ENCODE measurements around the gene BTG2. TPM values are rescaled to one million over a fixed set of nuclear protein-coding genes. Genes with fewer than 3 reads are reported as not detected.
"Not testable (repeated sequence)": the region's sequence is repeated elsewhere in the genome, so short reads cannot be mapped to it uniquely, and the experiment has no call there.

Gene BTG2
- total RNA-seq, 1 donor from 2014 or later, result 32.4 TPM

DNA sequence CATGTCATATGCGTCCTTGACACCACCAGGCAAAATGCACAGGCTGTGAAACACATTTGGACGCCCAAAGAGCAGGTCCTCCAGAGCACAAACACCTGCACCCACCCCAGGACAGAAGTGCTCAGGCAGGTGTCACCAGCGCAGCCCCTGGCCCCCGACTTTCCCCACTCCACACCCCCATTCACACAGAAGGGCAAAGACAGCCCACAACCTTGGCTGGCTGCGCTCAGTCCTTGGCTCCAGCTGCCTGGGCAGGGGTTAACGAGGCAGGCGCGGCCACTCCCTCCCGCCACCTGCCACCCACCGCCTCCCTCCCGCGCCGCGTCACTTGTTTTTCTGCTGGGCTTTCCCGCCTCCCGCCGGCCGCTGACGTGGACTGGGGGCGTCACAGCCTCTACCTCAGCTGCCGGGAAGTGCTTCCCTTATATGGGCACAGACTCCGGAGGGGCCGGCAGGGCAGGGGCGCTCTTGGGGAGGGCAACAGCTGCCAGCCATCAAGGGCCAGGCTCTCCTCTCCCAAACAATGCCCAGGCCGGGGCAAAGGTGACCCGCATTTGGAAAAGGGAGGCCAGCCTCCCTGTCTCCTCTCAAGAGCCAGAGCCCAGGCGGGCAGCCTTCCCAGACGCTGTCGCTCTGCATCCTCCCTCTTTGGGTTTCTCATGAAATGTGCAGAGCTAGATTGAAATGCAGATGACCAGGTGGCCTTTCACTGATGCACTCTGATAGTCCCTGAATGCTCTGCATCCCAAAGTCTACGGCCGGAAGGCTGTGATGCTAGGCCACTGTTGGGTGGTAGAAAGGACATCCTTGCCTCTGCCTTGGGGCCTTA, 14.8 kb upstream of the BTG2 start:
- peak overlapping the region; percentile 94 for H3K27ac ChIP-seq (ENCODE audit: low read depth, low read length)
- H3K36me3 ChIP-seq (ENCODE audit: control insufficient read depth in 3 of 3, insufficient read depth in 3 of 3, low read length in 3 of 3), result no peaks in the 10 kb centered on the region
- no peaks in the 10 kb centered on the region for H3K9me3 ChIP-seq (ENCODE audit: control insufficient read depth in 3 of 3, low read length in 3 of 3)
- peak overlapping the region; percentile 57 to 67 (median 64) for H3K4me3 ChIP-seq (ENCODE audit: low read length in 3 of 3)
- H3K27me3 ChIP-seq (ENCODE audit: control insufficient read depth in 3 of 3, insufficient read depth in 3 of 3, low read length in 3 of 3), result no peaks in the 10 kb centered on the region
- peak overlapping the region; percentile 82 to 89 (median 86) for H3K9ac ChIP-seq (ENCODE audit: low read depth in 1 of 3, low read length in 3 of 3)
- peaks cover 53 to 58% (median 57%) of the 10 kb centered on the region in 3 donors for H3K4me1 ChIP-seq (ENCODE audit: control insufficient read depth in 3 of 3, insufficient read depth in 3 of 3, low read length in 3 of 3)

DNA sequence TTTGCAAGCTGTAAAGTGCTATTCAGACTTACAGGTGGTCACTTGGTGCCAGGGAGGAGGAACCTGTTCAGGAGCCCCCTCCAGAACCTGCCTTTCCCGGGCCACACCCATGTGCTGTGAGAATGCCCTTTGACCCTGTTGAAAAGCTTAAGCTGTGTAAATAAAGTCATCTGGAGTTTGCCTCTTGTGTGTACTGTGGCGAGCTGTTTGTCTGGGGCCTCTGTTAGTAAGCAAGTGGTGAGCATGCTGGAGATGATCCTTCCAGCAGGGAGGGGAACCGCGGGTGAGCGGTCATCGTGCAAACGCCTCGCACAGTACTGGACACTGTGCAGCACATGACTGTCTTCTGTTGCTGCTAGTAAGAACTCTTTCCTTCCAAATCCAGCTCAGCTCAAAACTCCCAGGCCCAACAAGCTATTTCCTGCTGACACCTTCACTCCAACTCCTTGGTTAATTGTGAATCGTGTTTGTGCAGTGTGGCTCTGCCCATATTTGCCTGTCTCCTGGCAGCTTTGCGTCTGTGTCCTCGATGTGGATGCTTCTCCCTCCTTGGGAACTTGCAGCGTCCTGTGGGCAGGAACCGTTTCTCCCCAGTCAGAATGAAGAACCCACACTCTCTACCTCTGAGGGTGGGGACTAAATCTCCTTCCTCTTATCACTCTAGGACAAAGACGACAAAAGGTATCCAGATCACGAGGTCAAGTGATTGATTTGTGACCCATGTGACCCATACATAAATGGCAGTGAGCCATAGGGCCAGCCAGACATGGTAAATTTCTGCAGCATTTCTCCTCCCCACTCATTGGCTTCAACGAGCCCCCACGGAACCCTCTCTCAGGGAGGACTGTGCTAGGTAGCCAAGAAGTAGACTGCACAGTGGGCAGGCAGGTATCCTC, 13.9 kb upstream of the BTG2 start:
- peak overlapping the region; percentile 69 to 82 (median 80) for H3K9ac ChIP-seq (ENCODE audit: low read depth in 1 of 3, low read length in 3 of 3)
- H3K4me3 ChIP-seq (ENCODE audit: low read length in 3 of 3), result peak overlapping the region in 2 of 3 donors; percentile 49 to 64
- H3K4me1 ChIP-seq (ENCODE audit: control insufficient read depth in 3 of 3, insufficient read depth in 3 of 3, low read length in 3 of 3), result peaks cover 47 to 51% (median 49%) of the 10 kb centered on the region in 3 donors

GRCh38 chr1:203295796-203296195, 9.5 kb upstream of the BTG2 start:
- Histone ChIP-seq H3K27ac (ENCODE audit: low read depth, low read length) (no peak overlapping the region), H3K36me3 (ENCODE audit: control insufficient read depth in 3 of 3, insufficient read depth in 3 of 3, low read length in 3 of 3) (no peaks in the 10 kb centered on the region), H3K27me3 (ENCODE audit: control insufficient read depth in 3 of 3, insufficient read depth in 3 of 3, low read length in 3 of 3) (no peaks in the 10 kb centered on the region), H3K9me3 (ENCODE audit: control insufficient read depth in 3 of 3, low read length in 3 of 3) (no peaks in the 10 kb centered on the region), H3K9ac (ENCODE audit: low read depth in 1 of 3, low read length in 3 of 3) (no peak overlapping the region), H3K4me1 (ENCODE audit: control insufficient read depth in 3 of 3, insufficient read depth in 3 of 3, low read length in 3 of 3) (peaks cover 14 to 21% (median 15%) of the 10 kb centered on the region in 3 donors), H3K4me3 (ENCODE audit: low read length in 3 of 3) (no peak overlapping the region)

More for the DNA sequence above, 13.9 kb upstream of the BTG2 start:
- H3K36me3 ChIP-seq (ENCODE audit: control insufficient read depth in 3 of 3, insufficient read depth in 3 of 3, low read length in 3 of 3), result no peaks in the 10 kb centered on the region
- H3K27me3 ChIP-seq (ENCODE audit: control insufficient read depth in 3 of 3, insufficient read depth in 3 of 3, low read length in 3 of 3), result no peaks in the 10 kb centered on the region
- no peaks in the 10 kb centered on the region for H3K9me3 ChIP-seq (ENCODE audit: control insufficient read depth in 3 of 3, low read length in 3 of 3)
- peak overlapping the region; percentile 94 for H3K27ac ChIP-seq (ENCODE audit: low read depth, low read length)

DNA sequence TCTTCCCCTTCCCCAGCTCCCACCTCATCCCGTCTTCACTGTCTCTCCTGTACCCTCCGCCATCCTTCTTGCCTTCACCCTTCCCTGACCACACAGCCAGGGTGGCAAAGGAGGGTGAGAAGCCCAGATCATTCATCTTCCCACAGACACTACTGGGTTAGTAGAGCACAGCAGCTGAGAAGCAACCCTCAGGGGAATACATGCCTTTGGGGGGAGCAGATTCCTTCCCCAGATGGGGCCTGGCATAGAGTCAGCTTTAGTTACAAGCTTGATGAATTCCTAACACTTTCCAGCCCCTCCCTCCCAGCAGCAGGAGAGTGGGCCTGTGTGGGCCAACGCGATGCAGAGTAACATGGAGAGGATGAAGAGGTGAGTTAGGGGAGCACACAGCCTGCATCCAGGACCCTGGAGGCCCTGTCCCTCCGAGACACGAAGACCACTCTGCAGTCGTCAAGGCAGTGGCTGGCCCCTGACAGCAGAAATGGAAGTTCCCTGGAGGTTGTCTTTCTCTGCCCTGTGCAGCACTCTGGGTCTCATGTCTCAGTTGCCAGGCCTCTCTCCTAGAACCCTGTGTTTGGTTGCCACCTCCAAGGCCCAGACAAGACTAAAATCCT, 8.8 kb upstream of the BTG2 start:
- Histone ChIP-seq H3K27ac (ENCODE audit: low read depth, low read length) (no peak overlapping the region), H3K9ac (ENCODE audit: low read depth in 1 of 3, low read length in 3 of 3) (no peak overlapping the region), H3K4me1 (ENCODE audit: control insufficient read depth in 3 of 3, insufficient read depth in 3 of 3, low read length in 3 of 3) (peaks cover 6 to 13% (median 7%) of the 10 kb centered on the region in 3 donors), H3K9me3 (ENCODE audit: control insufficient read depth in 3 of 3, low read length in 3 of 3) (no peaks in the 10 kb centered on the region), H3K36me3 (ENCODE audit: control insufficient read depth in 3 of 3, insufficient read depth in 3 of 3, low read length in 3 of 3) (no peaks in the 10 kb centered on the region), H3K4me3 (ENCODE audit: low read length in 3 of 3) (no peak overlapping the region), H3K27me3 (ENCODE audit: control insufficient read depth in 3 of 3, insufficient read depth in 3 of 3, low read length in 3 of 3) (no peaks in the 10 kb centered on the region)

DNA sequence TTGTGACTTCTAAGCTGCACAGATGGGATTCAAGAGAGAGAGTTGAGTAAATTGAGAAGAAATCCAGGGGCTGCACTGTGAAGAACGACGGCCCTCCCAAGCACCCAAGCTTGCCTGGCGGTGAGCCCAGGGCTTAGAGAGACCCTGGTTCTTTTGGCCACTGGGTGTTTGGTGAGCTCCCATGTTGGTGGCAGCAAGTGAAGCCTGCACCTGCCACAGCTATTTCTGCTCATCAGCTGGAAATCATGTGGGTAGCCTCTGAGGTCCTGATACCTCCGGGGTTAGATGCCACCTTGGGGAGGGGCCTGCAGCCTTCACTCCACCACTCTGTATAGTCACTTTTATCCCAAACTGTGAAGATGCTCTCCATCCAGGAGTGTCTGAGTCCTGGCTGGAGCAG, 6.2 kb upstream of the BTG2 start:
- Histone ChIP-seq H3K9ac (ENCODE audit: low read depth in 1 of 3, low read length in 3 of 3) (no peak overlapping the region), H3K4me3 (ENCODE audit: low read length in 3 of 3) (no peak overlapping the region), H3K36me3 (ENCODE audit: control insufficient read depth in 3 of 3, insufficient read depth in 3 of 3, low read length in 3 of 3) (no peaks in the 10 kb centered on the region), H3K27me3 (ENCODE audit: control insufficient read depth in 3 of 3, insufficient read depth in 3 of 3, low read length in 3 of 3) (no peaks in the 10 kb centered on the region), H3K4me1 (ENCODE audit: control insufficient read depth in 3 of 3, insufficient read depth in 3 of 3, low read length in 3 of 3) (peaks cover 6 to 16% (median 6%) of the 10 kb centered on the region in 3 donors), H3K27ac (ENCODE audit: low read depth, low read length) (no peak overlapping the region), H3K9me3 (ENCODE audit: control insufficient read depth in 3 of 3, low read length in 3 of 3) (no peaks in the 10 kb centered on the region)

DNA sequence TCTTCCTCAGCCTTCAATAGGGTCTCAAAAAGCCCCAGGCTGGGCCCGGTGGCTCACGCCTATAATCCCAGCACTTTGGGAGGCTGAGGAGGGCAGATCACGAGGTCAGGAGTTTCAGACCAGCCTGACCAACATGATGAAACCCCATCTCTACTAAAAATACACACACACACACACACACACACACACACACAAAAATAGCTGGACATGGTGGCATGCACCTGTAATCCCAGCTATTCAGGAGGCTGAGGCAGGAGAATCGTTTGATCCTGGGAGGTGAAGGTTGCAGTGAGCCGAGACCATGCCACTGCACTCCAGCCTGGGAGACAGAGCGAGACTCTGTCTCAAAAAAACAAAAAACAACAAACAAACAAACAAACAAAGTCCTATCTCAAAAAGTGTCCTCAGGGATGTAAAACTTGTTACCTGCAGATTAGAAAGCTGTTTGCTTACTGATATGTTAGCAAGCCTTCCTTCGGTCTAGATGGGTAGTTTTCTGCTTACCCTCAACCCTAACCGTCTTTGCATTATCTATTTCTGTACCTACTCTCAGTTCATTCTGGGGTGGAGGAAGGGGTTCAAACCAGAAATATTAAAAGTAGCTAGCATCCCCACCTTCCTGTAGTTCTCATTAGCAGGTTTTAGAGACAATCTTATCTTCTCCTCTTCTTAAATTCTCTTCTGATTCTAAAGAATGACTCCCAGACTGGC, 5.4 kb upstream of the BTG2 start:
- not testable (repeated sequence) for H3K36me3 ChIP-seq (ENCODE audit: control insufficient read depth in 3 of 3, insufficient read depth in 3 of 3, low read length in 3 of 3); H3K9ac ChIP-seq (ENCODE audit: low read depth in 1 of 3, low read length in 3 of 3); H3K27me3 ChIP-seq (ENCODE audit: control insufficient read depth in 3 of 3, insufficient read depth in 3 of 3, low read length in 3 of 3); H3K9me3 ChIP-seq (ENCODE audit: control insufficient read depth in 3 of 3, low read length in 3 of 3); H3K4me3 ChIP-seq (ENCODE audit: low read length in 3 of 3)
- H3K4me1 ChIP-seq (ENCODE audit: control insufficient read depth in 3 of 3, insufficient read depth in 3 of 3, low read length in 3 of 3), result peaks cover 6 to 22% (median 13%) of the 10 kb centered on the region in 3 donors
- peak overlapping the region; percentile 0 for H3K27ac ChIP-seq (ENCODE audit: low read depth, low read length)

DNA sequence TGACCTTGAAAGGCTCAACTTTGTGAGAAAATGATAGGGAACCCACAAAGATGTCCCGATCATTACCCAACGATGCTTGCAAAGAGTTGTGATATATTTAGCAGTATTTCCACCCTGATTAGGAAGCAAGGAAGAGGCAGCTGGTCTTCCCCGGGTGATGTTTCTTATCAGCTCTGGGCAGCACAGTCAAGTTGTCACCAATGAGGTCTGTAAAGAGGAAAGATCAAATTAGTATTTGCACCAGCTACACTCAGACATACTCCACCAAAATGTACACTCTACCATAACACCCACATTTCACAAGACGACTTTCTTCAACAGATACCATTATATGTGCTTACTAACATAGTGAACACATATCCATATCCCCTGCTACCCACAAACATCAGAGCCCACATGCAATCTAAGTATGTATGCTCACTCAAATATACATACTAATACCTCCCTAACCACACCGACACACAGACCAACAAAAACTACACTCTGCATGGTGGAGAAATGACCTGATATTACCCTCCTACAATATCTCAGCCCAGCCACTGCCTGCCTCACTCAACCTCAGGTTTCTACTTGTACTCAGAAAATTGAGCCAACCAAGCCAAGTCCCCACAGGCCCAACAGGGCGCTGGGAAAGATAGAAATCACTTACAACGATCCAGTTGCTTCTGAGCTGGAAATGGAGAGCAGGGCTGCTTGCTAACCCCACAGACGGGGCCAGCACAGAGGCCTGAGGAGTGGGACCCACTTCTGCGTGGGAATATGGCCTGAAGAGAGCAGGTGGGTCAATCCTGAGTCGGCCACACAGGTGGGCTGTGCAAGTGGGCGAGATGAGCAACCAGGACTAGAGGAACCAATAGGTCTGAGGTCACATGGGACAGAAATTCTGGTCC, 4.6 kb upstream of the BTG2 start:
- no peaks in the 10 kb centered on the region for H3K27me3 ChIP-seq (ENCODE audit: control insufficient read depth in 3 of 3, insufficient read depth in 3 of 3, low read length in 3 of 3)
- H3K36me3 ChIP-seq (ENCODE audit: control insufficient read depth in 3 of 3, insufficient read depth in 3 of 3, low read length in 3 of 3), result no peaks in the 10 kb centered on the region
- H3K4me1 ChIP-seq (ENCODE audit: control insufficient read depth in 3 of 3, insufficient read depth in 3 of 3, low read length in 3 of 3), result peaks cover 6 to 24% (median 14%) of the 10 kb centered on the region in 3 donors
- no peak overlapping the region for H3K4me3 ChIP-seq (ENCODE audit: low read length in 3 of 3)
- H3K9me3 ChIP-seq (ENCODE audit: control insufficient read depth in 3 of 3, low read length in 3 of 3), result no peaks in the 10 kb centered on the region
- peak overlapping the region; percentile 0 for H3K27ac ChIP-seq (ENCODE audit: low read depth, low read length)
- H3K9ac ChIP-seq (ENCODE audit: low read depth in 1 of 3, low read length in 3 of 3), result peak overlapping the region in 1 of 3 donors; percentile 9

GRCh38 chr1:203301331-203301668, 4.0 kb upstream of the BTG2 start:
- H3K4me3 ChIP-seq (ENCODE audit: low read length in 3 of 3), result no peak overlapping the region
- H3K9ac ChIP-seq (ENCODE audit: low read depth in 1 of 3, low read length in 3 of 3), result no peak overlapping the region
- H3K4me1 ChIP-seq (ENCODE audit: control insufficient read depth in 3 of 3, insufficient read depth in 3 of 3, low read length in 3 of 3), result peaks cover 6 to 24% (median 19%) of the 10 kb centered on the region in 3 donors
- H3K27me3 ChIP-seq (ENCODE audit: control insufficient read depth in 3 of 3, insufficient read depth in 3 of 3, low read length in 3 of 3), result no peaks in the 10 kb centered on the region
- H3K27ac ChIP-seq (ENCODE audit: low read depth, low read length), result no peak overlapping the region
- no peaks in the 10 kb centered on the region for H3K9me3 ChIP-seq (ENCODE audit: control insufficient read depth in 3 of 3, low read length in 3 of 3)
- peaks cover 0 to under 1% (median 0%) of the 10 kb centered on the region in 3 donors for H3K36me3 ChIP-seq (ENCODE audit: control insufficient read depth in 3 of 3, insufficient read depth in 3 of 3, low read length in 3 of 3)

DNA sequence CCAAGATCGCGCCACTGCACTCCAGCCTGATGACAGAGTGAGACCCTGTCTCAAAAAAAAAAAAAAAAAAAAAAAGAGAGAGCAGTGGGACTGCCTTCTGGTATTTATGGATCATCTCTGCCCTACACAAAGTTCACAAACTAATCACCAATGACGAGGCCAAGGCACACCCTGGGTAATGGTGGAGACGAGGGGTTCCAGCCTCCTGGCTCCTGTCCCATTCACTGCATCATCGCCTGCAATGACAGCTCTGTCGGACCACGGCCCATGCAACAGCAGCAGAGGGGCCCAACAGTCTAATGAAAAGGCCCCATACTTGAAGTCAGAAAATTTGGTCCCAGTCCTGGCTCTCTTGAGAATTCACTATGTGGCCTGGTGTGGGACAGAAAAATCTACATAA, 2.9 kb upstream of the BTG2 start:
- H3K27me3 ChIP-seq (ENCODE audit: control insufficient read depth in 3 of 3, insufficient read depth in 3 of 3, low read length in 3 of 3), result no peaks in the 10 kb centered on the region
- peaks cover 5 to 9% (median 7%) of the 10 kb centered on the region in 3 donors for H3K36me3 ChIP-seq (ENCODE audit: control insufficient read depth in 3 of 3, insufficient read depth in 3 of 3, low read length in 3 of 3)
- no peak overlapping the region for H3K27ac ChIP-seq (ENCODE audit: low read depth, low read length)
- peaks cover 14 to 29% (median 26%) of the 10 kb centered on the region in 3 donors for H3K4me1 ChIP-seq (ENCODE audit: control insufficient read depth in 3 of 3, insufficient read depth in 3 of 3, low read length in 3 of 3)
- H3K9me3 ChIP-seq (ENCODE audit: control insufficient read depth in 3 of 3, low read length in 3 of 3), result no peaks in the 10 kb centered on the region
- no peak overlapping the region for H3K4me3 ChIP-seq (ENCODE audit: low read length in 3 of 3)
- no peak overlapping the region for H3K9ac ChIP-seq (ENCODE audit: low read depth in 1 of 3, low read length in 3 of 3)

Data from skeletal muscle tissue (tissue), 4 donors.